GM18526 (cell line): Measurements from ENCODE around the gene CYP2R1.

Experiments
- POLR2A ChIP-seq: IDR thresholded peaks from 3 replicates; pipeline ENCODE4 v1.6.1; 2011; ENCODE audit not compliant: insufficient read length; ENCODE audit errors: extremely low read depth

CYP2R1 gene

GRCh38 chr11:14904745-14905103, 12.7 kb upstream of the CYP2R1 start:
- no peak for TF ChIP-seq POLR2A

- no peak for TF ChIP-seq POLR2A
These were observed 10.8 kb upstream of the CYP2R1 start for GRCh38 chr11:14902650-14903350.

GRCh38 chr11:14898906-14899305, 6.9 kb upstream of the CYP2R1 start:
- TF ChIP-seq POLR2A, result no peak

- no peak for TF ChIP-seq POLR2A
These were observed 6.3 kb upstream of the CYP2R1 start for GRCh38 chr11:14898355-14898754.

GRCh38 chr11:14894657-14895598, 2.9 kb upstream of the CYP2R1 start:
- no peak for TF ChIP-seq POLR2A

- TF ChIP-seq POLR2A, result no peak
These were observed 546 bp upstream of the CYP2R1 start for GRCh38 chr11:14892577-14892976.

GRCh38 chr11:14891143-14892035, 642 bp downstream of the CYP2R1 start:
- TF ChIP-seq POLR2A, result peak; percentile 91

GRCh38 chr11:14886513-14886912, 5.5 kb downstream of the CYP2R1 start:
- TF ChIP-seq POLR2A, result no peak

GRCh38 chr11:14884667-14885273, 7.3 kb downstream of the CYP2R1 start:
- no peak for TF ChIP-seq POLR2A

GRCh38 chr11:14882196-14882595, 9.8 kb downstream of the CYP2R1 start:
- TF ChIP-seq POLR2A, result no peak

- TF ChIP-seq POLR2A, result no peak
These were observed 10.3 kb downstream of the CYP2R1 start for GRCh38 chr11:14881576-14882193.

GRCh38 chr11:14875163-14875562, 16.9 kb downstream of the CYP2R1 start:
- no peak for TF ChIP-seq POLR2A

- no peak for TF ChIP-seq POLR2A
These were observed 18.4 kb downstream of the CYP2R1 start for GRCh38 chr11:14873632-14874031.

- no peak for TF ChIP-seq POLR2A
These were observed 20.0 kb downstream of the CYP2R1 start for GRCh38 chr11:14872032-14872431.
